GM23248 (cell line): ENCODE data around the gene CEACAM18.

Experiments used
- EZH2 ChIP-seq: fragments of 200-600 bp; sonication (generic); IDR thresholded peaks from 2 replicates; pipeline ENCODE4 v1.6.1; 2018; ENCODE audit warnings: antibody characterized with exemption, mild to moderate bottlenecking; ENCODE audit not compliant: insufficient read depth, poor library complexity, severe bottlenecking
- EZH2phosphoT487 ChIP-seq: fragments of 200-600 bp; sonication (generic); IDR thresholded peaks from 2 replicates; pipeline ENCODE4 v1.6.1; 2018; ENCODE audit warnings: antibody characterized with exemption, moderate library complexity, mild to moderate bottlenecking, low read depth; ENCODE audit not compliant: insufficient read depth

GRCh38 chr19:51535535-51535934, 57.2 kb downstream of the CEACAM18 start:
- TF ChIP-seq EZH2phosphoT487, result no peak
- TF ChIP-seq EZH2, result no peak
